K562 (cell line): ENCODE measurements around the gene CCDC187. TPM values are rescaled to one million over a fixed set of nuclear protein-coding genes. Genes with fewer than 3 reads are reported as not detected.
A peak's percentile ranks its signal among the peaks of the same experiment; 100 is the strongest.

ENCODE experiments used
- ARHGAP35 ChIP-seq: fragments of 450-650 bp; IDR thresholded peaks from 2 replicates; pipeline ENCODE4 v1.6.1; 2018; ENCODE audit not compliant: partially characterized antibody
- KLF10 ChIP-seq: fragments of 250-450 bp; sonication (Bioruptor Pico); IDR thresholded peaks from 2 replicates; pipeline ENCODE4 v1.6.1; 2021; ENCODE audit warnings: matching md5 sums
- MIER1 ChIP-seq: fragments of 450-650 bp; IDR thresholded peaks from 2 replicates; pipeline ENCODE4 v1.6.1; 2016; ENCODE audit warnings: antibody characterized with exemption, mild to moderate bottlenecking, low read depth
- NBN ChIP-seq: fragments of 450-650 bp; IDR thresholded peaks from 2 replicates; pipeline ENCODE4 v1.6.1; 2016; ENCODE audit warnings: low read depth, mild to moderate bottlenecking
- SMAD4 ChIP-seq: fragments of 250-450 bp; sonication (Bioruptor Pico); conservative IDR thresholded peaks from 2 replicates; pipeline ENCODE4 v1.8.0; 2021; ENCODE audit warnings: inconsistent platforms, mild to moderate bottlenecking, moderate library complexity
- SMARCA5 ChIP-seq: fragments of 450-650 bp; IDR thresholded peaks from 2 replicates; pipeline ENCODE4 v1.6.1; 2016
- TRIM24 ChIP-seq, 2 experiments: fragments of 450-650 bp; IDR thresholded peaks; 2 replicates each; pipeline ENCODE4 v1.6.1; 2016
- ZBTB11 ChIP-seq, 3 experiments: fragments of 200-800 bp in 1 of 3; fragments of 250-450 bp in 1 of 3; fragments of 450-650 bp in 1 of 3; sonication (Bioruptor Pico) in 1 of 3; sonication (Bioruptor generic) in 1 of 3; formaldehyde crosslinking in 1 of 3; IDR thresholded peaks; 2 replicates each; pipeline versions ENCODE4 v1.6.1 to v1.8.0; 2016 to 2022; ENCODE audit warnings: mild to moderate bottlenecking in 2 of 3, missing genetic modification characterization in 2 of 3, missing compliant biosample characterization in 1 of 3, moderate library complexity in 1 of 3
- ZNF785 ChIP-seq: fragments of 250-450 bp; sonication (Bioruptor Pico); IDR thresholded peaks from 2 replicates; pipeline ENCODE4 v1.4.0; 2020; ENCODE audit warnings: mild to moderate bottlenecking
- polyA plus RNA-seq, 8 experiments: library from polyadenylated mRNA; depleted of rRNA in 4 of 8; stranded (reverse) in 5 of 8; unstranded in 3 of 8; fragments of >200 nt; fragmentation: Nextera tagmentation in 2 of 8; fragmentation: Illumina TruSeq in 1 of 8; extraction: Ambion mirVana in 2 of 8; extraction: Trizol in 1 of 8; gene quantifications; 2 replicates each; pipeline versions ENCODE4 v1.2.1 to v1.2.3, GENCODE V29; 2011 to 2014; ENCODE audit warnings: inconsistent platforms in 1 of 8, missing spikeins in 1 of 8
- total RNA-seq, 7 experiments: library from RNA; depleted of rRNA in 6 of 7; stranded (reverse); fragments of >200 nt in 6 of 7; fragmentation: Illumina TruSeq in 2 of 7; extraction: Trizol in 2 of 7; gene quantifications; 2 replicates each; pipeline versions ENCODE4 v1.2.1 to v1.2.3, GENCODE V29; 2011 to 2021; ENCODE audit warnings: low replicate concordance in 1 of 7
- TF ChIP-seq, protein P1 (sequence below): fragments of 450-650 bp; IDR thresholded peaks from 2 replicates; pipeline ENCODE4 v1.6.1; 2016; ENCODE audit warnings: mild to moderate bottlenecking, moderate library complexity
- TF ChIP-seq, protein P2 (sequence below): fragments of 450-650 bp; IDR thresholded peaks from 2 replicates; pipeline ENCODE4 v1.6.1; 2016; ENCODE audit warnings: antibody characterized with exemption

Gene CCDC187
- total and polyA plus RNA-seq, 9 of the 15 experiments (the other 6 are each of a cell fraction or from before 2014, with no cell fraction given): not detected

DNA sequence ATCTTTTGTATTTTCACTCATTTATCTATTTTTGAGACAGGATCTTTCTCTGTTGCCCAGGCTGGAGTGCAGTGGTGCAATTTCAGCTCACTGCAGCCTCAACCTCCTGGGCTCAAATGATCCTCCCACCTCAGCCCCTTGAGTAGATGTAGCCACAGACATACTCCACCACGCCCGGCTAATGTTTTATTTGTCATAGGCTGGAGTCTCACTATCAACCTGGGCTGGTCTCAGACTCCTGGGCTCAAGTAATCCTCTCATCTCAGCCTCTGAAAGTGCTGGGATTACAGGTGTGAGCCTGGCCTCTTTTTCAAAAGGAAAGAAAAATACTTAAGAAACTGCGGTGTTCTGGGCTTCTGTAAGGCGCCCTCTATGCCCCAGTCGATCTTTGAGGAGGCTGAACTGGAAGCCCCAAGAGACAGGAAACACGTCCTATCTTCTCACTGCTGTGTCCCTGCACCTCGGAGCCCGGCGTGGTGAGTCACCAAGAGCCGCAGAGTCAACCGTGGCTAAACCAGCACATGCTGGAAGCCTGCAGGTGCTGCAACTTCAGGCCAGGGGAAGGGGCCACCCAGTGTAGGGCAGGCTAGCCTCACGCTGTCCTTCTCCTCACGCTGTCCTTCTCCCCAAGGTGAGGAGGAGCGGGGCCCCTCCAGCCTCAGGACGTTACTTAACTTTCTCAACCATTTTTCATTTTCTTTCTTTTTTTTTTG is 83.7 kb downstream of the CCDC187 start (continued):
- TF ChIP-seq, protein P1, sequence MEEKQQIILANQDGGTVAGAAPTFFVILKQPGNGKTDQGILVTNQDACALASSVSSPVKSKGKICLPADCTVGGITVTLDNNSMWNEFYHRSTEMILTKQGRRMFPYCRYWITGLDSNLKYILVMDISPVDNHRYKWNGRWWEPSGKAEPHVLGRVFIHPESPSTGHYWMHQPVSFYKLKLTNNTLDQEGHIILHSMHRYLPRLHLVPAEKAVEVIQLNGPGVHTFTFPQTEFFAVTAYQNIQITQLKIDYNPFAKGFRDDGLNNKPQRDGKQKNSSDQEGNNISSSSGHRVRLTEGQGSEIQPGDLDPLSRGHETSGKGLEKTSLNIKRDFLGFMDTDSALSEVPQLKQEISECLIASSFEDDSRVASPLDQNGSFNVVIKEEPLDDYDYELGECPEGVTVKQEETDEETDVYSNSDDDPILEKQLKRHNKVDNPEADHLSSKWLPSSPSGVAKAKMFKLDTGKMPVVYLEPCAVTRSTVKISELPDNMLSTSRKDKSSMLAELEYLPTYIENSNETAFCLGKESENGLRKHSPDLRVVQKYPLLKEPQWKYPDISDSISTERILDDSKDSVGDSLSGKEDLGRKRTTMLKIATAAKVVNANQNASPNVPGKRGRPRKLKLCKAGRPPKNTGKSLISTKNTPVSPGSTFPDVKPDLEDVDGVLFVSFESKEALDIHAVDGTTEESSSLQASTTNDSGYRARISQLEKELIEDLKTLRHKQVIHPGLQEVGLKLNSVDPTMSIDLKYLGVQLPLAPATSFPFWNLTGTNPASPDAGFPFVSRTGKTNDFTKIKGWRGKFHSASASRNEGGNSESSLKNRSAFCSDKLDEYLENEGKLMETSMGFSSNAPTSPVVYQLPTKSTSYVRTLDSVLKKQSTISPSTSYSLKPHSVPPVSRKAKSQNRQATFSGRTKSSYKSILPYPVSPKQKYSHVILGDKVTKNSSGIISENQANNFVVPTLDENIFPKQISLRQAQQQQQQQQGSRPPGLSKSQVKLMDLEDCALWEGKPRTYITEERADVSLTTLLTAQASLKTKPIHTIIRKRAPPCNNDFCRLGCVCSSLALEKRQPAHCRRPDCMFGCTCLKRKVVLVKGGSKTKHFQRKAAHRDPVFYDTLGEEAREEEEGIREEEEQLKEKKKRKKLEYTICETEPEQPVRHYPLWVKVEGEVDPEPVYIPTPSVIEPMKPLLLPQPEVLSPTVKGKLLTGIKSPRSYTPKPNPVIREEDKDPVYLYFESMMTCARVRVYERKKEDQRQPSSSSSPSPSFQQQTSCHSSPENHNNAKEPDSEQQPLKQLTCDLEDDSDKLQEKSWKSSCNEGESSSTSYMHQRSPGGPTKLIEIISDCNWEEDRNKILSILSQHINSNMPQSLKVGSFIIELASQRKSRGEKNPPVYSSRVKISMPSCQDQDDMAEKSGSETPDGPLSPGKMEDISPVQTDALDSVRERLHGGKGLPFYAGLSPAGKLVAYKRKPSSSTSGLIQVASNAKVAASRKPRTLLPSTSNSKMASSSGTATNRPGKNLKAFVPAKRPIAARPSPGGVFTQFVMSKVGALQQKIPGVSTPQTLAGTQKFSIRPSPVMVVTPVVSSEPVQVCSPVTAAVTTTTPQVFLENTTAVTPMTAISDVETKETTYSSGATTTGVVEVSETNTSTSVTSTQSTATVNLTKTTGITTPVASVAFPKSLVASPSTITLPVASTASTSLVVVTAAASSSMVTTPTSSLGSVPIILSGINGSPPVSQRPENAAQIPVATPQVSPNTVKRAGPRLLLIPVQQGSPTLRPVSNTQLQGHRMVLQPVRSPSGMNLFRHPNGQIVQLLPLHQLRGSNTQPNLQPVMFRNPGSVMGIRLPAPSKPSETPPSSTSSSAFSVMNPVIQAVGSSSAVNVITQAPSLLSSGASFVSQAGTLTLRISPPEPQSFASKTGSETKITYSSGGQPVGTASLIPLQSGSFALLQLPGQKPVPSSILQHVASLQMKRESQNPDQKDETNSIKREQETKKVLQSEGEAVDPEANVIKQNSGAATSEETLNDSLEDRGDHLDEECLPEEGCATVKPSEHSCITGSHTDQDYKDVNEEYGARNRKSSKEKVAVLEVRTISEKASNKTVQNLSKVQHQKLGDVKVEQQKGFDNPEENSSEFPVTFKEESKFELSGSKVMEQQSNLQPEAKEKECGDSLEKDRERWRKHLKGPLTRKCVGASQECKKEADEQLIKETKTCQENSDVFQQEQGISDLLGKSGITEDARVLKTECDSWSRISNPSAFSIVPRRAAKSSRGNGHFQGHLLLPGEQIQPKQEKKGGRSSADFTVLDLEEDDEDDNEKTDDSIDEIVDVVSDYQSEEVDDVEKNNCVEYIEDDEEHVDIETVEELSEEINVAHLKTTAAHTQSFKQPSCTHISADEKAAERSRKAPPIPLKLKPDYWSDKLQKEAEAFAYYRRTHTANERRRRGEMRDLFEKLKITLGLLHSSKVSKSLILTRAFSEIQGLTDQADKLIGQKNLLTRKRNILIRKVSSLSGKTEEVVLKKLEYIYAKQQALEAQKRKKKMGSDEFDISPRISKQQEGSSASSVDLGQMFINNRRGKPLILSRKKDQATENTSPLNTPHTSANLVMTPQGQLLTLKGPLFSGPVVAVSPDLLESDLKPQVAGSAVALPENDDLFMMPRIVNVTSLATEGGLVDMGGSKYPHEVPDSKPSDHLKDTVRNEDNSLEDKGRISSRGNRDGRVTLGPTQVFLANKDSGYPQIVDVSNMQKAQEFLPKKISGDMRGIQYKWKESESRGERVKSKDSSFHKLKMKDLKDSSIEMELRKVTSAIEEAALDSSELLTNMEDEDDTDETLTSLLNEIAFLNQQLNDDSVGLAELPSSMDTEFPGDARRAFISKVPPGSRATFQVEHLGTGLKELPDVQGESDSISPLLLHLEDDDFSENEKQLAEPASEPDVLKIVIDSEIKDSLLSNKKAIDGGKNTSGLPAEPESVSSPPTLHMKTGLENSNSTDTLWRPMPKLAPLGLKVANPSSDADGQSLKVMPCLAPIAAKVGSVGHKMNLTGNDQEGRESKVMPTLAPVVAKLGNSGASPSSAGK: peak; percentile 87
- TF ChIP-seq ARHGAP35 (no peak), ZNF785 (CRISPR knock-in tag) (no peak), ZBTB11 (CRISPR knock-in tag; IDR thresholded peaks at IDR 0.05) (peak in 1 of 3 experiments; percentile 69; a peak in 2 of 6 replicates), SMAD4 (CRISPR knock-in tag) (peak; percentile 85), TRIM24 (IDR thresholded peaks at IDR 0.05) (0 out of 4 replicates have a peak, but pooled peaks of 1 of the 2 experiments have one; percentile 35), SMARCA5 (peak; percentile 59; the same call in 1 of the 2 replicates), KLF10 (CRISPR knock-in tag) (no peak), NBN (0 out of 2 replicates have a peak, but pooled peaks have one; percentile 30), MIER1 (no peak)
- TF ChIP-seq, protein P2, sequence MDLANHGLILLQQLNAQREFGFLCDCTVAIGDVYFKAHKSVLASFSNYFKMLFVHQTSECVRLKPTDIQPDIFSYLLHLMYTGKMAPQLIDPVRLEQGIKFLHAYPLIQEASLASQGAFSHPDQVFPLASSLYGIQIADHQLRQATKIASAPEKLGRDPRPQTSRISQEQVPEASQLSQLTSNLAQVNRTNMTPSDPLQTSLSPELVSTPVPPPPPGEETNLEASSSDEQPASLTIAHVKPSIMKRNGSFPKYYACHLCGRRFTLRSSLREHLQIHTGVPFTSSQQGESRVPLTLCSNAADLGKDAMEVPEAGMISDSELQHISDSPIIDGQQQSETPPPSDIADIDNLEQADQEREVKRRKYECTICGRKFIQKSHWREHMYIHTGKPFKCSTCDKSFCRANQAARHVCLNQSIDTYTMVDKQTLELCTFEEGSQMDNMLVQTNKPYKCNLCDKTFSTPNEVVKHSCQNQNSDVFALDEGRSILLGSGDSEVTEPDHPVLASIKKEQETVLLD: no peak
